ENCODE measurements around the gene KLC4. TPM values are rescaled to one million over a fixed set of nuclear protein-coding genes. Genes with fewer than 3 reads are reported as not detected.

The KLC4 gene
- total and polyA plus RNA-seq, 2 experiments from 2014 or later, result 10.4 to 15.0 TPM

- Histone ChIP-seq H3K4me1 (ENCODE audit: insufficient read depth) (peaks cover 7% of the 10 kb centered on the region), H3K9me2 (ENCODE audit: insufficient read depth) (no peaks in the 10 kb centered on the region), H3K36me3 (ENCODE audit: low read depth) (peaks cover 46% of the 10 kb centered on the region), H3K27me3 (replicated peaks; ENCODE audit: insufficient read depth) (no peaks in the 10 kb centered on the region), H2AFZ (no peak overlapping the region), H3K9me3 (ENCODE audit: low read depth) (no peaks in the 10 kb centered on the region), H4K20me1 (ENCODE audit: insufficient read depth) (no peaks in the 10 kb centered on the region), H3K4me2 (ENCODE audit: unreplicated experiment) (no peak overlapping the region), H3K27ac (no peak overlapping the region), H3F3A (ENCODE audit: insufficient read depth) (peaks cover 40% of the 10 kb centered on the region), H3K4me3 (no peak overlapping the region), H3K79me2 (ENCODE audit: insufficient read depth) (peaks cover 44% of the 10 kb centered on the region), H3K9ac (no peak overlapping the region)
- WGBS, 2 experiments (ENCODE audit: low coverage in 1 of 2, low lambda C conversion rate in 2 of 2, missing lambda C conversion rate in 2 of 2), result 91 to 93% methylated on average over 2 of the region's 2 CpGs
- TF ChIP-seq EZH2phosphoT487 (IDR thresholded peaks at IDR 0.05; ENCODE audit: insufficient read depth, low read depth) (no peak), EZH2 (IDR thresholded peaks at IDR 0.05; ENCODE audit: insufficient read depth, poor library complexity, severe bottlenecking) (no peak)
- no peak for DNase-seq
- in situ Hi-C loops (cut with MboI), result no loop called here
These were observed 35.0 kb upstream of the KLC4 start for GRCh38 chr6:43024436-43024835.

- no peaks in the 10 kb centered on the region for H3K9me3 ChIP-seq (ENCODE audit: low read depth)
- no peaks in the 10 kb centered on the region for H3K27me3 ChIP-seq (replicated peaks; ENCODE audit: insufficient read depth)
- H3K4me3 ChIP-seq, result no peak overlapping the region
- H3K9ac ChIP-seq, result no peak overlapping the region
- peaks cover 35% of the 10 kb centered on the region for H3K79me2 ChIP-seq (ENCODE audit: insufficient read depth)
- H2AFZ ChIP-seq, result no peak overlapping the region
- peaks cover 34% of the 10 kb centered on the region for H3F3A ChIP-seq (ENCODE audit: insufficient read depth)
- H4K20me1 ChIP-seq (ENCODE audit: insufficient read depth), result no peaks in the 10 kb centered on the region
- no peaks in the 10 kb centered on the region; the same call in 1 of the 2 replicates for H3K4me1 ChIP-seq (ENCODE audit: insufficient read depth)
- peaks cover 52% of the 10 kb centered on the region for H3K36me3 ChIP-seq (ENCODE audit: low read depth)
- WGBS, 2 experiments (ENCODE audit: low coverage in 1 of 2, low lambda C conversion rate in 2 of 2, missing lambda C conversion rate in 2 of 2), result 78 to 79% methylated on average over 5 of the region's 5 CpGs
- H3K9me2 ChIP-seq (ENCODE audit: insufficient read depth), result no peaks in the 10 kb centered on the region
- H3K27ac ChIP-seq, result no peak overlapping the region
- DNase-seq, result no peak
- in situ Hi-C loops (cut with MboI), result no loop called here
- H3K4me2 ChIP-seq (ENCODE audit: unreplicated experiment), result no peak overlapping the region
- TF ChIP-seq EZH2phosphoT487 (IDR thresholded peaks at IDR 0.05; ENCODE audit: insufficient read depth, low read depth) (no peak), EZH2 (IDR thresholded peaks at IDR 0.05; ENCODE audit: insufficient read depth, poor library complexity, severe bottlenecking) (no peak)
These were observed 33.1 kb upstream of the KLC4 start for GRCh38 chr6:43026365-43026764.

GRCh38 chr6:43029120-43029519 lies 30.3 kb upstream of the KLC4 start:
- Histone ChIP-seq H3K79me2 (ENCODE audit: insufficient read depth) (peaks cover 10% of the 10 kb centered on the region), H3K27me3 (replicated peaks; ENCODE audit: insufficient read depth) (no peaks in the 10 kb centered on the region), H3K27ac (no peak overlapping the region), H2AFZ (no peak overlapping the region), H3K9ac (no peak overlapping the region), H3K4me3 (no peak overlapping the region), H3K9me2 (ENCODE audit: insufficient read depth) (no peaks in the 10 kb centered on the region), H3K4me1 (ENCODE audit: insufficient read depth) (no peaks in the 10 kb centered on the region), H3K9me3 (ENCODE audit: low read depth) (no peaks in the 10 kb centered on the region), H3K4me2 (ENCODE audit: unreplicated experiment) (no peak overlapping the region), H4K20me1 (ENCODE audit: insufficient read depth) (no peaks in the 10 kb centered on the region), H3F3A (ENCODE audit: insufficient read depth) (peaks cover 57% of the 10 kb centered on the region), H3K36me3 (ENCODE audit: low read depth) (peaks cover 52% of the 10 kb centered on the region)
- in situ Hi-C loops (cut with MboI), result no loop called here
- no peak for TF ChIP-seq EZH2phosphoT487 (IDR thresholded peaks at IDR 0.05; ENCODE audit: insufficient read depth, low read depth)
- no peak for TF ChIP-seq EZH2 (IDR thresholded peaks at IDR 0.05; ENCODE audit: insufficient read depth, poor library complexity, severe bottlenecking)
- 97% methylated on average over 9 of the region's 9 CpGs for WGBS, 2 experiments (ENCODE audit: low coverage in 1 of 2, low lambda C conversion rate in 2 of 2, missing lambda C conversion rate in 2 of 2)
- DNase-seq, result no peak

GRCh38 chr6:43032326-43032725 lies 27.1 kb upstream of the KLC4 start:
- Histone ChIP-seq H3K4me3 (no peak overlapping the region), H2AFZ (no peak overlapping the region), H3K9me3 (ENCODE audit: low read depth) (no peaks in the 10 kb centered on the region), H3K9me2 (ENCODE audit: insufficient read depth) (no peaks in the 10 kb centered on the region), H3K27ac (no peak overlapping the region), H3K4me2 (ENCODE audit: unreplicated experiment) (no peak overlapping the region), H3K27me3 (replicated peaks; ENCODE audit: insufficient read depth) (no peaks in the 10 kb centered on the region), H3K36me3 (ENCODE audit: low read depth) (peaks cover 29% of the 10 kb centered on the region; the same call in 1 of the 2 replicates), H3K4me1 (ENCODE audit: insufficient read depth) (no peaks in the 10 kb centered on the region), H3K9ac (no peak overlapping the region), H4K20me1 (ENCODE audit: insufficient read depth) (no peaks in the 10 kb centered on the region), H3F3A (ENCODE audit: insufficient read depth) (peaks cover 40% of the 10 kb centered on the region; the same call in 1 of the 2 replicates), H3K79me2 (ENCODE audit: insufficient read depth) (no peaks in the 10 kb centered on the region)
- DNase-seq, result no peak
- in situ Hi-C loops (cut with MboI), result no loop called here
- 83 to 90% methylated on average over 4 of the region's 4 CpGs for WGBS, 2 experiments (ENCODE audit: low coverage in 1 of 2, low lambda C conversion rate in 2 of 2, missing lambda C conversion rate in 2 of 2)
- no peak for TF ChIP-seq EZH2phosphoT487 (IDR thresholded peaks at IDR 0.05; ENCODE audit: insufficient read depth, low read depth)
- TF ChIP-seq EZH2 (IDR thresholded peaks at IDR 0.05; ENCODE audit: insufficient read depth, poor library complexity, severe bottlenecking), result no peak
